AG04449 (cell line): Measurements from ENCODE around the gene CALN1.

Experiments used
- CTCF ChIA-PET: fragments of 350-600 bp; formaldehyde crosslinking; extraction: SDS; loops from one replicate; lab custom pipeline; 2021; ENCODE audit warnings: antibody characterized with exemption; lab: Yijun Ruan, JAX
- POLR2A ChIA-PET: fragments of 400-600, 350-600 bp; formaldehyde crosslinking; extraction: SDS; loops from one replicate; lab custom pipeline; 2020; ENCODE audit warnings: antibody characterized with exemption, inconsistent platforms; lab: Yijun Ruan, JAX
- DNase-seq: peaks from one replicate; pipeline ENCODE4 v3.0.0-alpha.2; 2010; ENCODE audit warnings: low read depth, low spot score
- H3K4me3 ChIP-seq: 2 replicates; pipeline ENCODE4 v1.5.1; 2011; ENCODE audit warnings: low read depth, mild to moderate bottlenecking, control low read depth, low read length
- CTCF ChIP-seq: IDR thresholded peaks from one replicate; pipeline ENCODE4 v1.5.1; 2011; ENCODE audit warnings: mild to moderate bottlenecking, moderate library complexity, low read length, control low read depth, inconsistent platforms; ENCODE audit not compliant: insufficient read depth; ENCODE audit errors: missing control alignments

Gene CALN1

GRCh38 chr7:72313906-72314305, 98.2 kb downstream of the CALN1 start:
- POLR2A ChIA-PET, result no interaction called here
- CTCF ChIA-PET, result no interaction called here
- TF ChIP-seq CTCF, result no peak
- DNase-seq, result no peak
- H3K4me3 ChIP-seq, result no peak overlapping the region

- H3K4me3 ChIP-seq, result no peak overlapping the region
- TF ChIP-seq CTCF, result no peak
- ChIA-PET POLR2A (no interaction called here), CTCF (no interaction called here)
- no peak for DNase-seq
Measured at GRCh38 chr7:72310301-72310700, 101.8 kb downstream of the CALN1 start.

- DNase-seq, result no peak
- no peak for TF ChIP-seq CTCF
- CTCF ChIA-PET, result no interaction called here
- POLR2A ChIA-PET, result no interaction called here
- H3K4me3 ChIP-seq, result no peak overlapping the region
Measured at GRCh38 chr7:72309476-72309875, 102.7 kb downstream of the CALN1 start.

- CTCF ChIA-PET, result no interaction called here
- POLR2A ChIA-PET, result no interaction called here
- no peak for DNase-seq
Measured at GRCh38 chr7:72308986-72309385, 103.2 kb downstream of the CALN1 start.

GRCh38 chr7:72307566-72307965, 104.6 kb downstream of the CALN1 start:
- CTCF ChIA-PET, result no interaction called here
- H3K4me3 ChIP-seq, result no peak overlapping the region
- POLR2A ChIA-PET, result no interaction called here
- no peak for DNase-seq
- TF ChIP-seq CTCF, result no peak

More at GRCh38 chr7:72308986-72309385, 103.2 kb downstream of the CALN1 start:
- no peak for TF ChIP-seq CTCF
- H3K4me3 ChIP-seq, result no peak overlapping the region

- H3K4me3 ChIP-seq, result no peak overlapping the region
- CTCF ChIA-PET, result no interaction called here
- no peak for TF ChIP-seq CTCF
- POLR2A ChIA-PET, result no interaction called here
- no peak for DNase-seq
Measured at GRCh38 chr7:72298912-72299311, 113.2 kb downstream of the CALN1 start.

GRCh38 chr7:72298091-72298490, 114.0 kb downstream of the CALN1 start:
- POLR2A ChIA-PET, result no interaction called here
- TF ChIP-seq CTCF, result no peak
- no peak for DNase-seq
- CTCF ChIA-PET, result no interaction called here
- H3K4me3 ChIP-seq, result no peak overlapping the region
